ENCODE measurements around the gene DEDD. TPM values are rescaled to one million over a fixed set of nuclear protein-coding genes. Genes with fewer than 3 reads are reported as not detected.

DEDD gene
- total RNA-seq, 1 experiment from 2014 or later = 44.7 TPM

GRCh38 chr1:161162806-161163205, 30.3 kb upstream of the DEDD start:
- H3K23me2 ChIP-seq (ENCODE audit: insufficient read length, low read depth, low read length, poor library complexity, severe bottlenecking) = peaks cover 16% of the 10 kb centered on the region
- H2AFZ ChIP-seq (ENCODE audit: low read length) = no peak overlapping the region
- H3K9me3 ChIP-seq (ENCODE audit: control insufficient read depth, low read depth, low read length) = no peaks in the 10 kb centered on the region
- no peak for DNase-seq
- H4K20me1 ChIP-seq (ENCODE audit: control insufficient read depth, insufficient read depth, insufficient read length) = no peaks in the 10 kb centered on the region
- H3K79me2 ChIP-seq (ENCODE audit: insufficient read depth, low read length) = no peaks in the 10 kb centered on the region
- no peak overlapping the region for H2BK20ac ChIP-seq (ENCODE audit: low read depth, low read length, poor library complexity, severe bottlenecking)
- no peak overlapping the region for H2BK120ac ChIP-seq (ENCODE audit: low read depth, low read length, poor library complexity, severe bottlenecking)
- no peak overlapping the region for H2BK15ac ChIP-seq (ENCODE audit: low read depth, low read length)
- WGBS (ENCODE audit: extremely low coverage, insufficient read length, low lambda C conversion rate) = no CpG with 5 or more reads among the region's 10 CpGs
- no peak overlapping the region for H3K14ac ChIP-seq (ENCODE audit: insufficient read depth, low read length)
- H3K9me3 Mint-ChIP-seq = no peaks in the 10 kb centered on the region
- no peak overlapping the region for H3T11ph ChIP-seq (ENCODE audit: low read length)
- peaks cover 21 to 57% (median 45%) of the 10 kb centered on the region in 3 experiments for H3K36me3 Mint-ChIP-seq (ENCODE audit: insufficient read depth in 1 of 3, low read depth in 3 of 3)
- no peak overlapping the region for H3K27ac ChIP-seq (ENCODE audit: insufficient read length, low read depth, low read length)
- no peak overlapping the region for H4K5ac ChIP-seq (ENCODE audit: insufficient read length, low read depth, low read length)
- H4K8ac ChIP-seq (replicated peaks; ENCODE audit: insufficient read length, low read depth, low read length) = no peak overlapping the region
- no peaks in the 10 kb centered on the region for H3K4me1 ChIP-seq (ENCODE audit: insufficient read depth, low read length)
- H3K9ac ChIP-seq (ENCODE audit: extremely low read depth, insufficient read length, low read length) = no peak overlapping the region
- H2BK12ac ChIP-seq (ENCODE audit: insufficient read length, low read depth, low read length) = no peak overlapping the region
- H3K4me3 Mint-ChIP-seq = peak overlapping the region in 1 of 2 experiments; percentile 49; a peak in 1 of 5 replicates
- no peak overlapping the region for H3K4ac ChIP-seq (ENCODE audit: low read depth, low read length)
- no peak overlapping the region for H3K56ac ChIP-seq (ENCODE audit: insufficient read length, low read depth, low read length)
- H3K18ac ChIP-seq (ENCODE audit: insufficient read length, low read depth, low read length) = no peak overlapping the region
- H3K23ac ChIP-seq (ENCODE audit: insufficient read length, low read depth, low read length) = no peak overlapping the region
- H3K27me3 Mint-ChIP-seq (ENCODE audit: low read depth) = no peaks in the 10 kb centered on the region; the same call in 1 of the 2 replicates
- H2BK5ac ChIP-seq (ENCODE audit: insufficient read length, low read length) = no peak overlapping the region
- no peak overlapping the region for H3K4me2 ChIP-seq (ENCODE audit: insufficient read depth, insufficient read length, low read length)
- no peak overlapping the region for H4K91ac ChIP-seq (ENCODE audit: insufficient read length, low read depth, low read length)
- peaks cover 33 to 37% of the 10 kb centered on the region in 2 experiments for H3K4me1 Mint-ChIP-seq
- H3K27ac Mint-ChIP-seq = no peak overlapping the region; a peak in 1 of 7 replicates
- no peaks in the 10 kb centered on the region for H3K27me3 ChIP-seq (ENCODE audit: insufficient read depth, low read length)
- TF ChIP-seq CTCF (conservative IDR thresholded peaks at IDR 0.05) = no peak
- H3K79me1 ChIP-seq (ENCODE audit: insufficient read depth, low read depth, low read length, poor library complexity, severe bottlenecking) = no peaks in the 10 kb centered on the region
- no peak overlapping the region for H2AK5ac ChIP-seq (ENCODE audit: insufficient read length, low read length)
